ENCODE results near the gene RPGR. TPM values are rescaled to one million over a fixed set of nuclear protein-coding genes. Genes with fewer than 3 reads are reported as not detected.

The RPGR gene
- 4.3 and 6.8 TPM in 2 replicates for total RNA-seq

- TF ChIP-seq CTCF (IDR thresholded peaks at IDR 0.05; ENCODE audit: insufficient read depth, low read depth, low read length), result peak; percentile 74
- H3K4me3 ChIP-seq (ENCODE audit: low read depth, low read length), result peak within 1 kb of the TSS; percentile 75
- DNase-seq (ENCODE audit: low read depth), result peak; percentile 93
Observed at GRCh38 chrX:38327007-38327774, at the start of gene RPGR. TSS of gene RPGR (minus strand) at chrX:38327509. CDS start at chrX:38327367, 142 bp downstream.

- TF ChIP-seq CTCF (IDR thresholded peaks at IDR 0.05; ENCODE audit: insufficient read depth, low read depth, low read length), result no peak
- H3K4me3 ChIP-seq (ENCODE audit: low read depth, low read length), result no peak overlapping the region
- DNase-seq (ENCODE audit: low read depth), result no peak
Observed at GRCh38 chrX:38376747-38377146, 49.4 kb upstream of the RPGR start.

- peak; percentile 47 for TF ChIP-seq CTCF (IDR thresholded peaks at IDR 0.05; ENCODE audit: insufficient read depth, low read depth, low read length)
- no peak overlapping the region for H3K4me3 ChIP-seq (ENCODE audit: low read depth, low read length)
- DNase-seq (ENCODE audit: low read depth), result no peak
Observed at GRCh38 chrX:38375891-38376290, 48.6 kb upstream of the RPGR start.

- H3K4me3 ChIP-seq (ENCODE audit: low read depth, low read length), result no peak overlapping the region
- no peak for TF ChIP-seq CTCF (IDR thresholded peaks at IDR 0.05; ENCODE audit: insufficient read depth, low read depth, low read length)
- no peak for DNase-seq (ENCODE audit: low read depth)
Observed at GRCh38 chrX:38374431-38374830, 47.1 kb upstream of the RPGR start.

- TF ChIP-seq CTCF (IDR thresholded peaks at IDR 0.05; ENCODE audit: insufficient read depth, low read depth, low read length), result no peak
- no peak overlapping the region for H3K4me3 ChIP-seq (ENCODE audit: low read depth, low read length)
- DNase-seq (ENCODE audit: low read depth), result no peak
Observed at GRCh38 chrX:38371641-38372040, 44.3 kb upstream of the RPGR start.

- no peak for TF ChIP-seq CTCF (IDR thresholded peaks at IDR 0.05; ENCODE audit: insufficient read depth, low read depth, low read length)
- no peak overlapping the region for H3K4me3 ChIP-seq (ENCODE audit: low read depth, low read length)
- no peak for DNase-seq (ENCODE audit: low read depth)
Observed at GRCh38 chrX:38368774-38369173, 41.5 kb upstream of the RPGR start.

GRCh38 chrX:38365954-38366353 lies 38.6 kb upstream of the RPGR start:
- DNase-seq (ENCODE audit: low read depth), result no peak
- no peak for TF ChIP-seq CTCF (IDR thresholded peaks at IDR 0.05; ENCODE audit: insufficient read depth, low read depth, low read length)
- H3K4me3 ChIP-seq (ENCODE audit: low read depth, low read length), result no peak overlapping the region
